COLO829 (cell line): ENCODE results near the gene MTMR2.

Experiments
- DNase-seq: peaks from one replicate; pipeline ENCODE4 v3.0.0; 2012; ENCODE audit warnings: low spot score

Gene MTMR2

GRCh38 chr11:95917193-95918036 is 6.5 kb downstream of the MTMR2 start:
- no peak for DNase-seq

GRCh38 chr11:95916049-95916448 is 7.9 kb downstream of the MTMR2 start:
- DNase-seq: no peak

- DNase-seq: no peak
Measured at GRCh38 chr11:95915051-95915450, 8.9 kb downstream of the MTMR2 start.

- DNase-seq: no peak
Measured at GRCh38 chr11:95913830-95914615, 9.9 kb downstream of the MTMR2 start.

- DNase-seq: no peak
Measured at GRCh38 chr11:95912902-95913560, 10.9 kb downstream of the MTMR2 start.

- DNase-seq: no peak
Measured at GRCh38 chr11:95911369-95911759, 12.5 kb downstream of the MTMR2 start.

GRCh38 chr11:95910638-95911368 is 13.1 kb downstream of the MTMR2 start:
- peak; percentile 73 for DNase-seq

- DNase-seq: no peak
Measured at GRCh38 chr11:95908826-95909225, 15.1 kb downstream of the MTMR2 start.

- no peak for DNase-seq
Measured at GRCh38 chr11:95907476-95907875, 16.4 kb downstream of the MTMR2 start.

GRCh38 chr11:95904009-95904650 is 19.8 kb downstream of the MTMR2 start:
- DNase-seq: no peak

- DNase-seq: no peak
Measured at GRCh38 chr11:95898782-95899181, 25.1 kb downstream of the MTMR2 start.

GRCh38 chr11:95897731-95898130 is 26.2 kb downstream of the MTMR2 start:
- DNase-seq: no peak

- DNase-seq: no peak
Measured at GRCh38 chr11:95895815-95896214, 28.1 kb downstream of the MTMR2 start.

- DNase-seq: no peak
Measured at GRCh38 chr11:95892892-95893570, 30.9 kb downstream of the MTMR2 start.

GRCh38 chr11:95892492-95892891 is 31.4 kb downstream of the MTMR2 start:
- DNase-seq: no peak

- no peak for DNase-seq
Measured at GRCh38 chr11:95891423-95892170, 32.3 kb downstream of the MTMR2 start.

GRCh38 chr11:95888852-95889251 is 35.1 kb downstream of the MTMR2 start:
- DNase-seq: no peak

GRCh38 chr11:95888439-95888838 is 35.5 kb downstream of the MTMR2 start:
- DNase-seq: no peak

- DNase-seq: no peak
Measured at GRCh38 chr11:95886462-95886861, 37.4 kb downstream of the MTMR2 start.

- no peak for DNase-seq
Measured at GRCh38 chr11:95884802-95885201, 39.1 kb downstream of the MTMR2 start.
